AG10803 (cell line): ENCODE data around the gene TEKT3.

Experiments
- DNase-seq: peaks from one replicate; pipeline ENCODE4 v3.0.0; 2010; ENCODE audit warnings: low read depth
- H3K4me3 ChIP-seq: 2 replicates; pipeline ENCODE4 v1.5.1; 2011; ENCODE audit warnings: mild to moderate bottlenecking, low read length, control low read depth
- CTCF ChIP-seq: conservative IDR thresholded peaks from 2 replicates; pipeline ENCODE4 v1.5.1; 2011; ENCODE audit warnings: mild to moderate bottlenecking, low read length, control low read depth, inconsistent platforms

TEKT3 gene

GRCh38 chr17:15257796-15258512 lies 83.4 kb downstream of the TEKT3 start:
- H3K4me3 ChIP-seq, result no peak overlapping the region
- no peak for DNase-seq
- no peak for TF ChIP-seq CTCF

GRCh38 chr17:15257258-15257788 lies 84.1 kb downstream of the TEKT3 start:
- peak; percentile 86 for TF ChIP-seq CTCF
- peak; percentile 88 for DNase-seq
- H3K4me3 ChIP-seq, result peak overlapping the region; percentile 18

GRCh38 chr17:15256689-15257088 lies 84.7 kb downstream of the TEKT3 start:
- no peak for TF ChIP-seq CTCF
- DNase-seq, result no peak
- peak overlapping the region; percentile 18 for H3K4me3 ChIP-seq

GRCh38 chr17:15255713-15256454 lies 85.5 kb downstream of the TEKT3 start:
- TF ChIP-seq CTCF, result no peak
- DNase-seq, result peak; percentile 73
- H3K4me3 ChIP-seq, result no peak overlapping the region
